SK-N-SH (cell line): ENCODE measurements around the gene ZCCHC14.

Experiments used
- CTCF ChIP-seq: fragments of 200-600 bp; sonication (generic); IDR thresholded peaks from 2 replicates; pipeline ENCODE4 v1.6.1; 2017; ENCODE audit warnings: antibody characterized with exemption, mild to moderate bottlenecking, moderate library complexity
- MEF2A ChIP-seq: IDR thresholded peaks from 2 replicates; pipeline ENCODE4 v1.4.0; 2012; ENCODE audit warnings: low read depth, borderline replicate concordance
- NFIC ChIP-seq: IDR thresholded peaks from 2 replicates; pipeline ENCODE4 v1.4.0; 2012; ENCODE audit warnings: borderline replicate concordance
- POLR2AphosphoS5 ChIP-seq: IDR thresholded peaks from 2 replicates; pipeline ENCODE4 v1.6.1; 2012; ENCODE audit warnings: low read depth, low read length
- RCOR1 ChIP-seq: fragments of 150-350 bp; IDR thresholded peaks from 2 replicates; pipeline ENCODE4 v1.6.1; 2017; ENCODE audit warnings: antibody characterized with exemption, low read length
- REST ChIP-seq: IDR thresholded peaks from 2 replicates; pipeline ENCODE4 v1.6.1; 2012; ENCODE audit warnings: mild to moderate bottlenecking, low read depth, low read length, moderate library complexity
- RXRA ChIP-seq: IDR thresholded peaks from 2 replicates; pipeline ENCODE4 v1.4.0; 2012; ENCODE audit warnings: low read depth, mild to moderate bottlenecking, borderline replicate concordance
- SIN3A ChIP-seq: IDR thresholded peaks from 2 replicates; pipeline ENCODE4 v1.6.1; 2012; ENCODE audit warnings: low read depth, mild to moderate bottlenecking, low read length, moderate library complexity, borderline replicate concordance
- USF1 ChIP-seq: IDR thresholded peaks from 2 replicates; pipeline ENCODE4 v1.4.0; 2012; ENCODE audit warnings: low read depth, borderline replicate concordance
- USF2 ChIP-seq: fragments of 150-350 bp; IDR thresholded peaks from 2 replicates; pipeline ENCODE4 v1.6.1; 2017; ENCODE audit warnings: antibody characterized with exemption, low read length, low read depth, borderline replicate concordance

- TF ChIP-seq RCOR1 (no peak), CTCF (no peak), REST (no peak), POLR2AphosphoS5 (no peak), MEF2A (no peak), NFIC (no peak), RXRA (no peak), SIN3A (no peak), USF1 (no peak), USF2 (no peak)
Measured at GRCh38 chr16:87483481-87483880, 9.3 kb downstream of the ZCCHC14 start.
